Embryonic facial prominence (tissue), 1 donor: Measurements from ENCODE around the gene C2CD4D.

Experiments used
- DNase-seq: peaks from one replicate; pipeline ENCODE4 v3.0.0-alpha.2; 2016; ENCODE audit errors: extremely low spot score

Gene C2CD4D

DNA sequence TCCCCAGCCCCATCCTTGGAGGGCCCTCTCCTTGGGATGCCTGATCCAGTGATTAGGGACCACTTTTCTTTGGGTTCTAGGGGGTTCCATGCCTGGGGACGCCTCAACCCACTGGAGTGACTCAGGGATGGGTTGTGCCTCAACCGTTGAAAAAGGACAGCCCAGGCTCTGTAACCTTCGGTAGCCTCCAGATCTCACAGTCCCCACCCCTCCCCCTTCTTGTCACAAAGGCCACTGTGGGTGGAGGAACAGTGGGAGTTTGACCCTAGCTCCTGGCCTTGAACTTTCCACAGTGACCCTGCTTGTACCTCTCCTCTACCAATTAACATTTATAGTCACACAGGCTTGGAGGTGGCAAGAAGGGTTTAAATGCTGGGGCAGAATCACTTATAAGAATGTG, 5.4 kb downstream of the C2CD4D start:
- no peak for DNase-seq

DNA sequence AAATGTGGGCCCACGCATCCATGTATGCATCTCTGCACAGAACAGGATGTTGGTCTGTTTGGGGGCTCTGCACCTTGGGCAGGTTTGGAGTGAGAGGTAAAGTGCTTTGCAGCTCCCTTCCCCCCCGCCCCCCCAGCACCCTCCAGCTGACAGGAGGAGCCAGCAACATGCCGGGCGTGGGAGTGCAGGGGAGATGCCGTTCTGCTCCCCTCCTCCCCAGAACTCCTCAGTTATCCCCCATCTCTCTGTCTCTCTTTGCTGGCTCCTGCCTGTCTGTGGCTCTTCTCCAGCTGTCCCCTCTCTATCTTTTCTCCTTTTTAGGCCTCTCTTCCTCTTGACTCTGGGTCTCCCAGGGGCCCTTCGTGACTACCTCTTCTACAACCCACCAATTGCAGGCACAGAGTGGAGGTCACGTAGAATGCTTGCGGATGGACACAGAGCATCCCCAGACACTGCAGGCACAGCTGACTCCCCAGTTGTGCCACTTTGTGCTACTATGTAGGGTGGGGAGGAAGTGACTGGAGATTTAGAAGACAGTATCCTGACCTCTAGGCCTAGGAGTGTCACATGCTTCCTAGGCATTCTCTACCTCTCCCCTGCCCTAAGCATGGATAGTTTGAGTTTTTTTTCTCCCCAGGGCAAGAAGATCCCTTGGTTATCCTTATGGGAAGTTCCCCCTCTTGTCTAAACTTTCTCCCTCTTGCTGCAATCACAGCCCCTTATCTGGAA, 6.3 kb downstream of the C2CD4D start:
- no peak for DNase-seq

DNA sequence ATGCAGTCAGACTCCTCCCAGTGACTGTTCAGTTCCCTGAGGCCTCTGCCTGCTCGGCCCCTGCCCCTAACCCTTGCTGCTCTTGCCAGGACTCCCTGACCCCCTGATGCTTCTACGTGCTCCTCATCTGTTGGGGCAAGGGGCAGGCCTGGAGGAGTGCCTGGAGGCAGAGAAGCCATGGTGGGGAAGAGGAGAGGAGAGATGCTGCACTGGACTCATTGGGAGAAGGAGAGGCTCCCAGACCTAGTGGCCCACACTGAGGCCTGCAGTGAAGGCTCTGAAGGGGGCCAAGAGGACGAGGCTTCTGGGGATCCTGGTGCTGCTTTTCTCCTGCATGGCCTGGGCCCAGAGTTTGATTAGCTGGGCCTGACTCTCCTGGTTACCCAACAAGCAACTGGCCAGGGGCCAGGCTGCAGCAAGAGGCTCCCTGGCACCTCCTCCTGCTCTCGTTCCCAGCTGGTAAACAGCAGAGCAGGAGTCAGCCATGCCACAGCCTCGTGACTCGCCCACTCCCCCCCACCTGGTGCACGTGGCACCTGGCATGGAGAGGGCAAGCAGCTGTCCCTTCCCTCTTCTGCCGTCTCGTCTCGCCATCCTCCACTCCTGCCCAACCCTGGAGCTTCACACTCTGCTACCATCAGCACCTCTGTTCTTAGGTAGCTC, 7.2 kb downstream of the C2CD4D start:
- no peak for DNase-seq

DNA sequence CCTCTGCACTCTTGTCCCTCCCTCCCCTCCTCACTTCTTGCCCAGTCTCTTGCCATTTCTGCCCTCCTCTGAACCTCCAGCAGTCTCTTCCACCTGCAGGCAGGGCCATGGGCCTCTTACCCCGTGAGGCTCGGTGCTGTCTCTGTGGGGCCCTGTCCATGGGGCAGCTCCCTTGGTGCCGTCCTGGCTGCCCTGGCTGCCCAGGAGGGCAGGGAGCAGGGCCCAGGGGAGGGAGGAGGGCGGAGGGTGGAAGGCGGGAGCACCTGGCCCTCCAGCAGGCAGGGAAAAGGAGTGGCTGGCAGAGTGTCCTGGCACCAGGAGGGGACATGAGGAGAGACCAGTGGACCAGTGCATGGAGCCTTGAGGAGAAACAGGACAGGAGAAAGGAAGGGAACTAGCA, 8.0 kb downstream of the C2CD4D start, which contains the start of gene RORC:
RORC (minus strand) TSS at position 198 of the 400 bp plus-strand sequence; CDS start at position 160, 38 bp downstream.
- DNase-seq = no peak

DNA sequence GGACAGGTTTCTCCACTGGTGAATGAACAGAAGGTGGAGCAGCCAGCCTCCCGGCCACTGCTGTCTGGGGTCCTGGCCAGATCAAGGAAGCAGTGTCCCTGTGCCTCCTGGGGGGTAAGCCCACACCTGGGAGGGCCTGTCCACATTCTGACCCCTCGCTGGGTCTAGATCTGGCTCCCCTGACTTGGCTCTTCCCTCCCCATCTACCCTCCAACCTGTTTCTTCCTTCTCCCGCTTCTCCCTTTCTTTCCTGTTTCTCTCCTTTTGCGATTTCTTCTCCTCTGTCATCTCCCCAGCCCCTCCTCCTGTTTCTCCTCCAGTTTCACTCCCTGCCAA, 8.4 kb downstream of the C2CD4D start:
- DNase-seq = no peak

DNA sequence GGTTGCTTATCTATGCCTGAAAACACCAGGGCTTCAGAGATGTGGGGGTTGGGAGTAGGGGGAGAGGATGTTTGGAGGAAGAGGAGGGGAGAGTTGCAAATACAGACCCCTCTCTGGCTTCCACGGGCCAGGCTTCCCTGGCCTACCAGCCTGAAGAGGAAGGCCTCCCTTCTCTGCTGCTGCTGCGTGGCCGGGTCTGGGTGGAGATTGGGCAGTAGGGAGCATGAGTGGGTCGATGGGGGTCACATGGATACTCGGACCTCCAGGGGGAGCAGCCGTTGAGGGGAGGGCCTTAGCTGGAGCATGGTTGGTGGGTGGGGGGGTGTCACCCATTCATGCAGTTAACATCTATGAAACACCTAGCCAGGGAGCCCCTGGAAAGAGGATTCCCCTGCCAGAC, 9.6 kb downstream of the C2CD4D start:
- no peak for DNase-seq

DNA sequence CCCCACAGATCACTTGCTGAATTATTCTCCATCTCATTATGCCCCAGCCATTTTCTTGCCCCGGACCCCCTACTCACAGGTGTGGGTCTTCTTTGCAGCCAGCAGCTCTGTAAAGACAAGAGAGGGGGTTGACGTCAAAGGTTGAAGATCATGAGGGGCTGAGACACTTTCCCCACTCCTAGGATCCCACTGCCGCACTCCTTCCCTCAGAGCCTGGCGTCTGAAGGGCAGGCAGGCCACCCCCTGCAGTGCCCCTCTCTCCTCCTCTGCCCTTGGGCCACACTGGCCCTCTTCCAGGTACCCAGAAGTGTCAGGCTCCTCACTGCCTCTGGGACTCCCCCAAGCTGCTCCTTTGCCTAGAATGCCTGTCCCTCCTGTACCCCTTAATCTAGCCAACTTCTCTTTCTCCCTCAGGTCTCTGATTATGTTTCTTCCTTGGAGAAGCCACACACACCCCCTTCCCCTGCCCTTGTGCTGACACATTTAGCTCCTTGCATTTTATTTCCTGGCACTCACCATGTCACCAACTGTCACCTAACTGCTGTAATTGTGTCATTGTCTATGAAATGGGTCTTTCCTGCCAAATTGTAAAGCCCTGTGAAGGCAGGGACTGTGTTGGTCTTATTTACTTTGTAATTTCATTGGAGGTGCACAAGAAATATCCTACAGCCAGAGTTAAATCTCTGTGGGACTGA, 10.1 kb downstream of the C2CD4D start:
- no peak for DNase-seq

DNA sequence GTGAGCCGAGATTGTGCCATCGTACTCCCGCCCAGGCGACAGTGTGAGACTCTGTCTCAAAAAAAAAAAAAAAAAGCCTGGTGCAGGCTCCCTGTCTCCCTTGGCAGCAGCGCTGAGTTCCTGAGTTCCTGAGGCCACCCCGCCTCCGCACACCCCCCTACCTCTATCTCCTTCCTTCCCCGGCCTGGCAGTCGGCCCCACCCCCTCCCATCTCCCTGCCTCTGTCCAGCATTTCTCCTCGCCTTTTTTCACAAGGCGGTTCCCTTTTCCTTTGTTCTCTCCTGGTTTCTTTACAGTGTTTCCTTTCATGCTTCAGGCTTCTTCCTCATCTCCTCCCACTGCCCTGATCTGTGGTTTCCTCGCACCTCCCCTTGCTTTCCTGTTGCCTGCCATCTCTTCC, 10.7 kb downstream of the C2CD4D start:
- no peak for DNase-seq

DNA sequence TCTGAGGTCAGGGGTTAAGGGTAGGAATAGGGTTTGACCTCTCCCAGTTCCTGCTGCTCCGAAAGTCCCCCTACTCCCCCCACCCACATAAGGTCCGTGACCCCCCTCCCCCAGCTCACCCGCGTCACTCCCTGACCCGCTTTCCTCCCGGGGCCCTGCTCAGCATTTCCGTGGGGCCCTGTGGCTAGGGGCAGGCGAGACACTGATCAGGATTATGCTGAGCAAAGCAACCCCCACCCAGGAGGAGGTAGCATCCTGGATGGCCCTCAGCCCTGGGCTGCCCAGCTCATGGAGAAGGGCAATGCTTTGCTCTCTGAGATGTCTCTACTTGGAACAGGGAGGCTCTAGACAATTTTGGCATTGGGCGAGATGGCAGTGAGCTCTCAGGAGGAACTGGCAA, 11.8 kb downstream of the C2CD4D start:
- DNase-seq = no peak

DNA sequence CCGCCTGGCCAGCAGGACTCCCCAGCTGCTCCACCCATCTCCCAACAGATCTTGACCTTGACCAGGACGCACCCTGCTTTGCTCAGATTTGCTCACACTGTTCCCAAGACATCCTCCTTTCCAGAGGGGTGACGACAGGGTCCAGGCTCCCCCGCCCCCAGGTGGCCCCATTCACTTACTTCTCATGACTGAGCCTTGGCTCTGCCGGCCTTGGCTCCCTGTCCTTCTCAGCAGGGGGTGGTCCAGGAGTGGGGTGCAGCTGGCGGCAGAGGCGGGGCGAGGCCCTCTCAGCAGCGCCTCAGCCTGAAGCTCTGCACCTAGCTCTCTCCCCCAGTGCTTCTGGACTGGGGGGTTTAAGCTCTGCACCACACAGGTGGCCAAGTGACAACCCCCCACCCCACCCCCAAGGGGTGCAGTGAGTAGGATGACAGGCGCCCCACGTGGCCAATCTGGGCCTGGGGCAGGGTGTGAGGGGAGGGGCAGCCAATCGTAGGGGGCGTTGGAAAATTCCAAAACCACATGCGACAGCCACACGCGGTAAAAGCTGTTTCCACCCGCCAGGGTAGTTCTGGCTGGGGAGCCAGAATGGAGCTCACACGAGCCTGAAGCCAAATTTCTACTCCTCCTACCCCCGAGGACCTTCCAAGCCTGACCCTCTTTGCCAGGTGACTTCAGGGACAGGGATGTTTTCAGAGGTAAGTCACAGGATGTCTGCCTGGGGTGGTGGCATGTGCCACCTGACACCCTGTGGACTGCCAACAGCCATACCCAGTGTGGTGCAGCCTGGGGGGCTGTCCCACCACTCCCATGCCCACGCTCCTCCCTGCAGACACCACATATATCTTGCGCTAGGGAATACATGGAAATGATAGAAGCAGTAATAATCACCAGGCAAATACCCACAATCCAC, 13.6 kb downstream of the C2CD4D start:
- DNase-seq = no peak

DNA sequence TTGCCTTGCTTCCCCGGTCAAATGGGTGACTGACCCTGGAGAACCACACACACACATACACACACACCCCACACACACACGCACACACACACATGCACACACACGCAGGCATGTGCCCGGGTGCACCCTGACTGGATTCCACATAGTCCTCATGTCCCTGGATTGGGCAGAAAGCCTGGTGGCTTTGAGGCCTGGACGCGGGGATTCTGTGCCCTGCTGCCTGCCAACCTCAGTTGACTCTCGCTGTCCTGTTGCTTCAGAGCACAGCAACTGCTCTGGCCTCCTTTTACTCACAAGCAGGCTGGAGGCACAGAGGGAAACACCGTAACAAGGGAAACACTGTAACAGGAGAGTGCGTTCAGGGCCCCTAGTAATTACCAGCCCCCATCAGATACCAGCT, 14.4 kb downstream of the C2CD4D start:
- no peak for DNase-seq

DNA sequence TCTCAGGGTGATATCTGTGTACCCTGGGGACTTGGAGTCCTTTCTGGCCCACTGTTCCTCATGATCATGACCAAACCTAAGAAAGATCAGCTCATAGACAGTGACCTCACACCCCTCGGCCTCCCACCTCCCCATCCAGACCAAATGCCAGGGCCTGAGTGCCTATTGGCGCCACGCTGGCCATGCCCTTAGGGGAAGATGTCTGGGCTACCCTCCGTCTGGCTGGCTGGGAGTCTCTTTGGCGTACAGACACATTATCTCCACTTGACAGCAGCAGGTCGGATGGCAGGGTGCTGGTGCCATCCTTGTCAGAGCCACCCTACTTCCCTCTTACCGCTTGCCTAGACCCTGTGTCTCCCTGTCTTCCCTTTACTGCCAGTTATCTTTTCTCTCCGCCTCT, 16.4 kb downstream of the C2CD4D start:
- no peak for DNase-seq

DNA sequence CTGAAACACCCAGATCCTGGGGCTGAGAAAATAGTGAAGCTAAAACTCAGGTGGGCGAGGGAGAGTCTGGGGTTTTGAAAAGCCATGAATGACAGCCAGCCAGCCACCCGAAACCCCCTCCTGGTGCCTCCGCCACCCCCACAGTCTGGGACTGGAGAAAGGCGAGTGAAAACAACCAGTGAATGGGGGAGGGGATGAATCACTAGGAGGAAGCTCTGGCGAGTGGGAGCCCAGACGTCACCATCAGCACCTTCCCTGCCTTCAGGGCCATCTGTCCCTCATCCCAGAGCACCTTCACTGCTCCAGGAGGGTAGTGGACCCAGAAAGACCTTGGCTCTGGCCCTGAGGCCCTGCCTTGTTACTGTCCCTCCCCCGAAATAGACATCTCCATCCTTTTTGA, 17.2 kb downstream of the C2CD4D start:
- DNase-seq = no peak

DNA sequence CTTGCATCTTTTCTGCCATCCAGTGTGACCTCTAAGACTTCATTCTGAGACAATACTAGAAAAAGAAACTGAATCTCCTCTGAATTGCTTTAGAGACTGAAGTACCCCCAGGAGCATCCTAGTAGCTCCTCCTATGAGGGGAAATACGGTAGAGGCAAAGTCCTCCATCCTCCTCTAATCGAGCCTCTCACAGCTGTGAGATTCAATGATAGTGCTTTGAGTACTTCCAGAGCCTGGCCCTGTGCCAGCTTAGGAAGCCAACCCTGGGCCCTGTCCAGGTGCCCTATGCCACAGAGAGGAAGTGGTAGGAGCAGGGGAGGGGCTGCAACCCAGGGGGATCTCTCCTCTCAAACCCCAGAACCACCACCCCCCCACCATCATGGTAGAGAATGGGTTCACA, 18.7 kb downstream of the C2CD4D start:
- no peak for DNase-seq

DNA sequence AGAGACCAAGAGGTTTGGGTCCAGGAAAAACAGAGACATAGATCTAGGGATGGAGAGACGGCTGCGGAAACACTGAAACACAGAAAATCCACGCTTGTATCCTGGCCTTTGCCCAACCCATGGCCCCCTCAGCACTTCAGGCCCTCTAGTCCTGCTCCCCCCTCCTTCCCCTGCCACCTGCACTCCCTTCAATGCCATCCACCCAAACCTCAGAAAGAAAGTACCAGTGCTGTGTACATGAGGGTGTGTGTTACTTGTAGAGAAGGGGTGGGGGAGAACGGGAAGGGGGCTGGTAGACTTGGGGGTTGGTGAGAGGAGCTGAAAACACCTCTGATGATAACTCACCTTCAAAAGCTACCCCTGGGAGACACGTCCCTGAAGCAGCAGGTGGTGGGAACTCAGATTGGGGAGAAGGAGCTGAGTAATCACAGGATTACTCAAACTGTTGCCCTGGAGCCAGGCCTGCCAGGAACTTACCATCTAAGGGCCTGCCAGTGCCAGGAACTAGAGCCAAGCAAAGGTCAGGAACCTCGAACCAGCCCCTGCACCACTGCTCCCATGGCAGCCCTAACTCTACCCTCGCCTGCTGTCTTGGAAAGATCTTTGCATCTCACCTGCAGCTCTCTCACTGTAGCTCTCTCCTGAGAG, 19.5 kb downstream of the C2CD4D start:
- DNase-seq = no peak

DNA sequence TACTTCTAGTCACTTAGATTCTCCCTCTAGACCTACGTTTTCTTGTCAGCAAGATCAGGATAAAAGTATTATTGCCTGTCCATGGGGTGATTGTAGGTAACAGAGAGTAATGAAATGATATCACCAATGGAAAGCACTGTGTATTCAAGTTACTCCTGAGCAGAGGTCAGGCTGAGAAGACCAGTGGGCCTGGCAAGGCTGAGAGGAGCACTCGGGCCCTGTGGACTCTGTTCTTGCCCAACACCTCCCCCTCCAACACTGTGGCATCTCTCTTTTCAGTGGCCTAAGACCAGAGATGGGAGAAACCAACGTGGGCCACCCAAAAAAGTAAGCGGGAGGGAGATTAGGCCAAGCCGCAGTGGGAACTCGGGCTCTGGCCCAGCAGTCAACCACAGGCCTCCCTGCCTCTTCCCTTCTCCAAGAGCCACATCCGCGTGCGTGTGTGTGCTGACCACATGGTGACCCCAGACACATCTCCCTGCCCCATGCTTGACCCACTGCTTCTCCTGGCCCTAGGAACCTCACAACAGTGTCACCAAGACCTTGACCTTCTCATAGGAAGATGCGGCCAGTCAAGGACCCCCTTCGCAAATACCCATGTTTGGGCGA, 20.3 kb downstream of the C2CD4D start:
- no peak for DNase-seq

DNA sequence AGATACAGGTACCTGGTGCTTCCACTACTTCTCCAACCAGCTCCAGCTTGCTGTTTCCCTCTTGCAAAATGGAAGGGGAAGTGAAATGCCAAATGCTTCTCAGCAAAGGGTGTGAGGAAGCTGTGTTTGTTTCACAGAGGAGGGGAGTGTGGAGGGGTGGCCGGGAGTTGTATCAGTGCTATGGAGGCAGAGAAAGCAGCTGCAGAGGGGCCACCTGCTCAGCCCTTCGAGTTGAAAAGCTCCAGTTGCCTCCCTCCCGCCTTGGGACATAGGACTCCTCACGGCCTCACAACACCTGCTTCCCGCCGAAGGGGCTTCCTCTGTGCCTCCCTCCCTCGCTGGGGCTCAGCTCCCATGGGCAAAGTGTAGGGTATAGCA, 22.3 kb downstream of the C2CD4D start:
- DNase-seq = no peak

DNA sequence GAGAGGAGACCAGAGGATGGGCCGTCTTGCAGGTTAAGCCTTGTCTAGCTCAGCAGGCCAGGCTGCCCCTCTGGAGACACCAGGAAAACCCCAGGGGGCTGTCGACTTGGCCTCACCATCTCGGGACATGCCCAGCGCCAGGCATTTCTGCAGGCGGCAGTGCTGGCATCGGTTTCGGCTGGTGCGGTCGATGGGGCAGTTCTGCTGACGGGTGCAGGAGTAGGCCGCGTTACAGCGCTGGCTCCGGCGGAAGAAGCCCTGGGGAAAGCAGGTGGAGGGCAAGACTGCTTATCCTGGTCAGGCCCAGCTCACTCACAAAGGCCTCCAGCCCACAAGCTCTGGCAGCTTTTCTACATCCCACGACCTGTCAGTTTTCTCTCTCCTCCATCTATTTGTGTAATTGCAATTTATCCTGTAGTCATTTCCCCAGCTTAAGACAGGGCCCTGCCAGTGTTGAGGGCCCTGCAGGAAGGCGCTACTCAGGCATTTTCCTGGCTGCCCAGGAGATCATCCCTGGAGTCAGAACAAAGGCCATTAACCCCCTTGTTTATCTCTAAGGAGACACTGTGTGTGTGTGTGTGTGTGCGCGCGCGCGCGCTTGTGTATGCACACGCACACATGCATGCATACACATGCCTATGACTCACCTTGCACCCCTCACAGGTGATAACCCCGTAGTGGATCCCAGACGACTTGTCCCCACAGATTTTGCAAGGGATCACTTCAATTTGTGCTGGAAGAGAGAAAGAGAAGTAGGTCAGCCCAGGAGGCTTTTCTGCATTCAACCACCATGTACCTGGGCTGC, 22.9 kb downstream of the C2CD4D start:
- no peak for DNase-seq

DNA sequence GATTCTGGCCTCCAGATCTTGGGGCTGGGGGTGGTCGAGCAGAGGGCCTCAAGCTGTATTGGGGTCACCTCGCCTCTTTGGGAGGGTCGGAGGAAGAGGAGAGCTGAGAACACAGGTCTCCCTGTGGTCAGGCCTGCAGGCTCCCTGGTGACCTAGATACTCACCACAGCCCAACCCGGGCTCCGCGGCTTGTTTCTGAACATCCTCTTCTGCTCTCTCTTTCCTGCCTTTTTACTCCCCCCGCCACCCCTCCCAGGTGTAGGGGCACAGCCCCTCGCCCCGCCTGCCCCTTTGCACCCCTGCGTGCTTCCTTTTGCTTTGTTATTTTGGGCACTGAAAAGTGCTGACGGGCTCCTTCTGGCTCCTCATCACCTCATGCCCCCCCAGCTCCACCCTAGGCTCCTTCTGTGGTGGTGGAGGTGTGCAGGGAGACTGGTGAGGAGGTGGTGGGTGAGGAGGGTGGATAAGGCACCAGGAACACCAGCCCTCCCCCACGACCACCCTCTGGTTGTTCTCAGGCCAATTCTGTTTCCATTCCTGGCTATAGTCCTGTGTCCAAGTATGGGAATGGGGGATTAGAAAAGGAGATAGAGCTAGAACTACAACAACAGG, 23.8 kb downstream of the C2CD4D start:
- DNase-seq = no peak
